H9 (cell line): ENCODE results near the gene TFEB. TPM values are rescaled to one million over a fixed set of nuclear protein-coding genes. Genes with fewer than 3 reads are reported as not detected.

Experiments
- DNase-seq: peaks from one replicate; pipeline ENCODE4 v3.0.0-alpha.2; 2017
- H2AFZ ChIP-seq: one replicate; pipeline ENCODE4 v1.6.1; 2013; ENCODE audit warnings: mild to moderate bottlenecking, low read length, control low read depth, moderate library complexity
- H2AK5ac ChIP-seq: 2 replicates; pipeline ENCODE4 v1.6.1; 2013; ENCODE audit warnings: low read length, control low read depth, mixed read lengths; ENCODE audit not compliant: insufficient read length
- H2BK120ac ChIP-seq: one replicate; pipeline ENCODE4 v1.6.1; 2013; ENCODE audit warnings: low read depth, mild to moderate bottlenecking, low read length, control low read depth, inconsistent platforms; ENCODE audit not compliant: poor library complexity, severe bottlenecking
- H2BK12ac ChIP-seq: 2 replicates; pipeline ENCODE4 v1.6.1; 2013; ENCODE audit warnings: low read length, control low read depth, mixed read lengths, low read depth; ENCODE audit not compliant: insufficient read length
- H2BK15ac ChIP-seq: 2 replicates; pipeline ENCODE4 v1.6.1; 2013; ENCODE audit warnings: low read depth, low read length, control low read depth
- H2BK20ac ChIP-seq: one replicate; pipeline ENCODE4 v1.6.1; 2013; ENCODE audit warnings: low read depth, mild to moderate bottlenecking, low read length, control low read depth, inconsistent platforms; ENCODE audit not compliant: poor library complexity, severe bottlenecking
- H2BK5ac ChIP-seq: 2 replicates; pipeline ENCODE4 v1.6.1; 2013; ENCODE audit warnings: low read length, control low read depth, mixed read lengths; ENCODE audit not compliant: insufficient read length
- H3K14ac ChIP-seq: 2 replicates; pipeline ENCODE4 v1.6.1; 2013; ENCODE audit warnings: low read length, control low read depth; ENCODE audit not compliant: insufficient read depth
- H3K18ac ChIP-seq: 2 replicates; pipeline ENCODE4 v1.6.1; 2013; ENCODE audit warnings: low read depth, mild to moderate bottlenecking, mixed read lengths, low read length, control low read depth; ENCODE audit not compliant: insufficient read length
- H3K23ac ChIP-seq: 2 replicates; pipeline ENCODE4 v1.6.1; 2013; ENCODE audit warnings: low read length, control low read depth, mixed read lengths, low read depth; ENCODE audit not compliant: insufficient read length
- H3K23me2 ChIP-seq: 2 replicates; pipeline ENCODE4 v1.6.1; 2013; ENCODE audit warnings: low read depth, mild to moderate bottlenecking, mixed read lengths, low read length, control low read depth; ENCODE audit not compliant: insufficient read length, poor library complexity, severe bottlenecking
- H3K27ac ChIP-seq: 2 replicates; pipeline ENCODE4 v1.5.1; 2013; ENCODE audit warnings: low read length, control low read depth, mixed read lengths, low read depth; ENCODE audit not compliant: insufficient read length
- H3K27me3 ChIP-seq: 2 replicates; pipeline ENCODE4 v1.6.1; 2013; ENCODE audit warnings: low read length, control low read depth, inconsistent platforms; ENCODE audit not compliant: insufficient read depth
- H3K4ac ChIP-seq: 2 replicates; pipeline ENCODE4 v1.6.1; 2013; ENCODE audit warnings: low read depth, mild to moderate bottlenecking, control low read depth, inconsistent platforms, low read length, moderate library complexity
- H3K4me1 ChIP-seq: 2 replicates; pipeline ENCODE4 v1.6.1; 2013; ENCODE audit warnings: low read length, control low read depth, inconsistent platforms; ENCODE audit not compliant: insufficient read depth
- H3K4me2 ChIP-seq: 2 replicates; pipeline ENCODE4 v1.6.1; 2013; ENCODE audit warnings: low read length, control low read depth, mixed read lengths; ENCODE audit not compliant: insufficient read length, insufficient read depth
- H3K56ac ChIP-seq: 2 replicates; pipeline ENCODE4 v1.6.1; 2013; ENCODE audit warnings: low read depth, mild to moderate bottlenecking, mixed read lengths, low read length, control low read depth; ENCODE audit not compliant: insufficient read length
- H3K79me1 ChIP-seq: 2 replicates; pipeline ENCODE4 v1.6.1; 2013; ENCODE audit warnings: low read depth, mild to moderate bottlenecking, moderate library complexity, low read length, control low read depth, inconsistent platforms; ENCODE audit not compliant: insufficient read depth, poor library complexity, severe bottlenecking
- H3K79me2 ChIP-seq: 2 replicates; pipeline ENCODE4 v1.6.1; 2013; ENCODE audit warnings: low read length, control low read depth, inconsistent platforms; ENCODE audit not compliant: insufficient read depth
- H3K9ac ChIP-seq: 2 replicates; pipeline ENCODE4 v1.6.1; 2013; ENCODE audit warnings: low read length, control low read depth, mixed read lengths; ENCODE audit not compliant: insufficient read length; ENCODE audit errors: extremely low read depth
- H3K9me3 ChIP-seq: one replicate; pipeline ENCODE4 v1.6.1; 2013; ENCODE audit warnings: low read depth, low read length, inconsistent platforms; ENCODE audit not compliant: control insufficient read depth
- H3T11ph ChIP-seq: one replicate; pipeline ENCODE4 v1.6.1; 2013; ENCODE audit warnings: mild to moderate bottlenecking, low read length, control low read depth, inconsistent platforms
- H4K20me1 ChIP-seq: one replicate; pipeline ENCODE4 v1.6.1; 2013; ENCODE audit not compliant: control insufficient read depth, insufficient read length, insufficient read depth
- H4K5ac ChIP-seq: 2 replicates; pipeline ENCODE4 v1.6.1; 2013; ENCODE audit warnings: low read depth, mild to moderate bottlenecking, mixed read lengths, low read length, control low read depth; ENCODE audit not compliant: insufficient read length
- H4K8ac ChIP-seq: replicated peaks from 2 replicates; pipeline ENCODE4 v1.6.1; 2013; ENCODE audit warnings: low read length, control low read depth, mixed read lengths, low read depth; ENCODE audit not compliant: insufficient read length
- H4K91ac ChIP-seq: 2 replicates; pipeline ENCODE4 v1.6.1; 2013; ENCODE audit warnings: low read depth, mild to moderate bottlenecking, moderate library complexity, mixed read lengths, low read length, control low read depth; ENCODE audit not compliant: insufficient read length
- H3K27ac Mint-ChIP-seq, 3 experiments: 2 replicates in 2 of 3; 3 replicates in 1 of 3; pipeline ENCODE4 v1.8.0; 2020 to 2021; ENCODE audit warnings: mixed read lengths in 3 of 3, mild to moderate bottlenecking in 1 of 3, moderate library complexity in 1 of 3
- H3K27me3 Mint-ChIP-seq: 2 replicates; pipeline ENCODE4 v1.8.0; 2021; ENCODE audit warnings: low read depth, mild to moderate bottlenecking, moderate library complexity, mixed read lengths
- H3K36me3 Mint-ChIP-seq, 3 experiments: 2 replicates in 2 of 3; 3 replicates in 1 of 3; pipeline ENCODE4 v1.8.0; 2020 to 2021; ENCODE audit warnings: low read depth in 3 of 3, mixed read lengths in 3 of 3; ENCODE audit not compliant: insufficient read depth in 1 of 3
- H3K4me1 Mint-ChIP-seq, 2 experiments: 2 replicates each; pipeline ENCODE4 v1.8.0; 2020; ENCODE audit warnings: mixed read lengths in 2 of 2
- H3K4me3 Mint-ChIP-seq, 2 experiments: 2 replicates in 1 of 2; 3 replicates in 1 of 2; pipeline ENCODE4 v1.8.0; 2020 to 2021; ENCODE audit warnings: mild to moderate bottlenecking in 2 of 2, mixed read lengths in 2 of 2, moderate library complexity in 1 of 2
- H3K9me3 Mint-ChIP-seq, 2 experiments: 2 replicates in 1 of 2; 3 replicates in 1 of 2; pipeline ENCODE4 v1.8.0; 2020; ENCODE audit warnings: mild to moderate bottlenecking in 2 of 2, mixed read lengths in 2 of 2, moderate library complexity in 1 of 2
- WGBS: extraction: QIAGEN DNeasy Blood & Tissue Kit; methylation state at CpG from one replicate; pipeline ENCODE4 v1.1.7; 2013; ENCODE audit warnings: missing lambda C conversion rate, low lambda C conversion rate, mixed read lengths; ENCODE audit not compliant: insufficient read length; ENCODE audit errors: extremely low coverage; 5-methylcytosine and 5-hydroxymethylcytosine counted together
- total RNA-seq: library from RNA; stranded (reverse); gene quantifications from 2 replicates; pipeline ENCODE4 v1.2.1, GENCODE V29; 2021
- TF ChIP-seq, protein P1 (sequence below): fragments of 200-600 bp; sonication (generic); conservative IDR thresholded peaks from 3 replicates; pipeline ENCODE4 v1.8.0; 2021; ENCODE audit warnings: antibody characterized with exemption, mild to moderate bottlenecking

TFEB gene
- total RNA-seq, 1 experiment from 2014 or later = 1.2 TPM

DNA sequence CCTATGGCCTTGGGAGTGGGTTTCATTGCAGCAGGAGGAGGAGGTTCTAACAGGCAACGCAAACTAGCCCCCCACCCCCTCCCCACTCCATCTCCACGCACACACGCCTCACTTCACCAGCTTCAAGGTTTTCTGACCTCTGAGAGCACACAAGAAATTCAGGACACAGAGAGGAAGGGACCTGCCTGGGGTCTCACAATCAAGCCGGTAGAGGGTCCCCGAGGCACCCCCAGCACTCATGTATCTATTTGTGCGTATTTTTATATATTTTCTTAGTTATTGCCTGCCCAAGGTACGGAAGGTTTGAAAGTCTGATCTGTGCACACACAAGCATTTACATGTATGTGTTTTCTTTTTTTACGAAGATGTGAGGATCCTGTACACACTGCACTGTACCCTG lies 80.2 kb downstream of the TFEB start:
- Histone ChIP-seq H3K23ac (no peak overlapping the region), H3K4ac (no peak overlapping the region), H3K9me3 (no peaks in the 10 kb centered on the region), H3K9ac (no peak overlapping the region), H4K5ac (no peak overlapping the region), H2BK120ac (no peak overlapping the region), H2BK20ac (no peak overlapping the region), H3T11ph (no peak overlapping the region), H2BK12ac (no peak overlapping the region), H3K79me2 (no peaks in the 10 kb centered on the region), H3K23me2 (no peaks in the 10 kb centered on the region), H2AK5ac (no peak overlapping the region), H4K91ac (no peak overlapping the region), H3K4me1 (no peaks in the 10 kb centered on the region), H3K14ac (no peak overlapping the region), H4K8ac (no peak overlapping the region), H3K56ac (no peak overlapping the region), H2BK15ac (no peak overlapping the region), H3K79me1 (no peaks in the 10 kb centered on the region), H3K27ac (no peak overlapping the region), H2AFZ (no peak overlapping the region), H3K4me2 (no peak overlapping the region), H2BK5ac (no peak overlapping the region), H3K27me3 (no peaks in the 10 kb centered on the region), H4K20me1 (no peaks in the 10 kb centered on the region), H3K18ac (no peak overlapping the region)
- Mint-ChIP-seq H3K36me3 (peaks cover 8 to 23% (median 11%) of the 10 kb centered on the region in 3 experiments; a peak in 5 of 7 replicates), H3K4me1 (peaks cover 9 to 21% of the 10 kb centered on the region in 2 experiments; a peak in 3 of 4 replicates), H3K27ac (no peak overlapping the region; a peak in 1 of 7 replicates), H3K4me3 (peak overlapping the region in 1 of 2 experiments; percentile 31; a peak in 1 of 5 replicates), H3K27me3 (peaks cover 16% of the 10 kb centered on the region), H3K9me3 (no peaks in the 10 kb centered on the region)
- DNase-seq = no peak
- no CpG with 5 or more reads among the region's 8 CpGs for WGBS
- TF ChIP-seq, protein P1, sequence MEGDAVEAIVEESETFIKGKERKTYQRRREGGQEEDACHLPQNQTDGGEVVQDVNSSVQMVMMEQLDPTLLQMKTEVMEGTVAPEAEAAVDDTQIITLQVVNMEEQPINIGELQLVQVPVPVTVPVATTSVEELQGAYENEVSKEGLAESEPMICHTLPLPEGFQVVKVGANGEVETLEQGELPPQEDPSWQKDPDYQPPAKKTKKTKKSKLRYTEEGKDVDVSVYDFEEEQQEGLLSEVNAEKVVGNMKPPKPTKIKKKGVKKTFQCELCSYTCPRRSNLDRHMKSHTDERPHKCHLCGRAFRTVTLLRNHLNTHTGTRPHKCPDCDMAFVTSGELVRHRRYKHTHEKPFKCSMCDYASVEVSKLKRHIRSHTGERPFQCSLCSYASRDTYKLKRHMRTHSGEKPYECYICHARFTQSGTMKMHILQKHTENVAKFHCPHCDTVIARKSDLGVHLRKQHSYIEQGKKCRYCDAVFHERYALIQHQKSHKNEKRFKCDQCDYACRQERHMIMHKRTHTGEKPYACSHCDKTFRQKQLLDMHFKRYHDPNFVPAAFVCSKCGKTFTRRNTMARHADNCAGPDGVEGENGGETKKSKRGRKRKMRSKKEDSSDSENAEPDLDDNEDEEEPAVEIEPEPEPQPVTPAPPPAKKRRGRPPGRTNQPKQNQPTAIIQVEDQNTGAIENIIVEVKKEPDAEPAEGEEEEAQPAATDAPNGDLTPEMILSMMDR = no peak
